Measurements from ENCODE around the gene CFAP57.

GRCh38 chr1:43275826-43276620 lies 103.9 kb downstream of the CFAP57 start:
- TF ChIP-seq, protein P1, sequence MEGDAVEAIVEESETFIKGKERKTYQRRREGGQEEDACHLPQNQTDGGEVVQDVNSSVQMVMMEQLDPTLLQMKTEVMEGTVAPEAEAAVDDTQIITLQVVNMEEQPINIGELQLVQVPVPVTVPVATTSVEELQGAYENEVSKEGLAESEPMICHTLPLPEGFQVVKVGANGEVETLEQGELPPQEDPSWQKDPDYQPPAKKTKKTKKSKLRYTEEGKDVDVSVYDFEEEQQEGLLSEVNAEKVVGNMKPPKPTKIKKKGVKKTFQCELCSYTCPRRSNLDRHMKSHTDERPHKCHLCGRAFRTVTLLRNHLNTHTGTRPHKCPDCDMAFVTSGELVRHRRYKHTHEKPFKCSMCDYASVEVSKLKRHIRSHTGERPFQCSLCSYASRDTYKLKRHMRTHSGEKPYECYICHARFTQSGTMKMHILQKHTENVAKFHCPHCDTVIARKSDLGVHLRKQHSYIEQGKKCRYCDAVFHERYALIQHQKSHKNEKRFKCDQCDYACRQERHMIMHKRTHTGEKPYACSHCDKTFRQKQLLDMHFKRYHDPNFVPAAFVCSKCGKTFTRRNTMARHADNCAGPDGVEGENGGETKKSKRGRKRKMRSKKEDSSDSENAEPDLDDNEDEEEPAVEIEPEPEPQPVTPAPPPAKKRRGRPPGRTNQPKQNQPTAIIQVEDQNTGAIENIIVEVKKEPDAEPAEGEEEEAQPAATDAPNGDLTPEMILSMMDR (IDR thresholded peaks at IDR 0.05), result no peak
- TF ChIP-seq POLR2A (IDR thresholded peaks at IDR 0.05), result no peak
- no peak for TF ChIP-seq POLR2AphosphoS5 (IDR thresholded peaks at IDR 0.05)

All from prostate gland (tissue), 2 donors.